SKM-1 (cell line): ENCODE data around the gene CYP2J2.
A peak's percentile ranks its signal among the peaks of the same experiment; 100 is the strongest.
"Not testable (repeated sequence)": the region's sequence is repeated elsewhere in the genome, so short reads cannot be mapped to it uniquely, and the experiment has no call there.

Experiments used
- DNase-seq: peaks from one replicate; lab custom pipeline; 2025; ENCODE audit not compliant: unreplicated experiment; lab: John Stamatoyannopoulos, UW

CYP2J2 gene

DNA sequence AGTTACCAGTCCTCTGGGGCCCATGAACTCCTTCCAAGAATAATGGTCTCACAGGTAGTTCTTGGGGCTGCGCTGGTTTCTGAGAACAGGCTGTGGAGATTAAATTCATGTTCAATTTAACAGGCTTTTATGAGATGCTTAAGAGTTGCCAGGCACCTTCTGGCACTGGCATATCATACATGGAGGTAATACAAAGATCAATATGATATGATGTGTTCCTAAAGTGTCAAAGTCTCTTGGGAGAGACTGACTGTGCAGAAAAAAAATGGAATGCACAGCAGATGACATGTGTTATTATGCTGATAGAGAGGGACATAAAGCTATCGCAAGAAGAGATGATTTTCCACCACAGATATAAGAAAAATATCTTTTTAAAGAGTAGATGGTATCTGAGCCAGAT lies 6.8 kb downstream of the CYP2J2 start:
- no peak for DNase-seq

DNA sequence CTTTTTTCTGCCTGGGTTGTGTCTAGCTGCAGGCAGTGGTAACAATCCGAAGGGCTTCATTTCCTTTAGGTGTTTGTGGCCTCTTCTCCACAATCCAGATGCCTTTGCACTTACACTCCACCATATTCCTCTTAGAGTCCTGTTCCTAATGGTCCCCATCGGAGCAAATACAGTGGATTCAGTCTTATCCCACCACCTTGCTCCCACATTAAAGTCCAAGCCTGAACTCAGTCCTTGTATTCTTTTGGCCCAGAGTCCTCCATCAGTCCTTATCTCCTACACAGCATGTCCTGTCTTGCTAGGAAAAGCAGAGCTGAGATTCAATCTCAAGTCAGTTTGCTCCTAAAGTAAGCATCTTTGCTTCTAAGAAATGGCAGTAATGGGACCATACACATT lies 8.8 kb downstream of the CYP2J2 start:
- DNase-seq, result no peak

DNA sequence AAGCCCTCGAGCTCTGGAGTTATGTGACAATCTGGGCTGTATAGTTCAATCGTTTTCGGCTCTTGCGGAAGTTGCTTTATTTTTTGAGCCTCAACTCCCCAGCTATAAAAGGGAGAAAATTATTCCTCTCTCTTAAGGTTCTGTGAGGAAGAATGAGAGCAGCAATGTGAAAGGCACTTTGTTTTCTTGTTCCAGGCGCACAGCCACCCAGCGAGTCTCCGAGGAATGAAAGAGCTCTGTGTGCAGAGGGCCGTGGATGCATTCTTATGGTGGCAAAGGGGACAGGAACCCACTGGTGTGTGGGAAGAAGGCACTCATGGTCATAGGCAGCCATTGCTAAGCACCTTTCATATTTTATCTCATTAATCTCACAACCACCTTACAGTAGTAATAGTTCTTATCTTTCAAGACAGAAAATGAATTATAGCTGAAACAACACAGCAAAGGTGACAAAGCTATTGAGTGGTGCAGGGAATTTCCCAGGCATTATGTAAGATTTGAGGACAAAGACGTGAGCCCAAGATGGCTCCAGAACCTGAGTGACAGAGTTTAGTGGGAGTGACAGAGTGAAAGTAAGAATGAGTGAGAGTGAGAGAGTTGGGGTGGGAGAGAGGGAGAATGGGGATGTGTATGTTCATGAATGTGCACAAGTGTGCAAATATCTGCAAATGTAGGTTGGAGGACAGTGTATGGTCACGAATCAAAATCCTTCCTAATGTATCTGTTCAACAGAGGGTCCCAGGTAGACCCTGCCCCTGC lies 9.4 kb downstream of the CYP2J2 start:
- DNase-seq, result no peak

DNA sequence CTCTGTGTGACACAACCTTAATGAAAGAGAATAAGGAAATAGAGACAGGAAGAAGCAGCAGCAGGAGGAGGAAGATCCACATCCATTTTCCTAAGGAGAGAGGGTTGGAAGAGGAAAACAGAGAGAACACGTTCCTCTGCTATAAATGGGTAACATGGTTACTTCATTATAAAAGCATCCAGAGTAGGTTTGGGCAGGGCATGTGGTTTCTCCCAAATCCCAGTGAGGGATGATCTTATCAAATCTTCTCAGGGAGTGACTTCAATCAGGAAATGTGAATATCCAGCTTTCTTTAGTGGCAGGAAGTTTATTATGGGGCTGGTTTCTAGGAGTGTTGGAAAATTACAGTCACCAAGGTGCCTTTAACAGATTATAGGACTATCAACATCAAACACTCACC lies 11.1 kb downstream of the CYP2J2 start:
- no peak for DNase-seq

DNA sequence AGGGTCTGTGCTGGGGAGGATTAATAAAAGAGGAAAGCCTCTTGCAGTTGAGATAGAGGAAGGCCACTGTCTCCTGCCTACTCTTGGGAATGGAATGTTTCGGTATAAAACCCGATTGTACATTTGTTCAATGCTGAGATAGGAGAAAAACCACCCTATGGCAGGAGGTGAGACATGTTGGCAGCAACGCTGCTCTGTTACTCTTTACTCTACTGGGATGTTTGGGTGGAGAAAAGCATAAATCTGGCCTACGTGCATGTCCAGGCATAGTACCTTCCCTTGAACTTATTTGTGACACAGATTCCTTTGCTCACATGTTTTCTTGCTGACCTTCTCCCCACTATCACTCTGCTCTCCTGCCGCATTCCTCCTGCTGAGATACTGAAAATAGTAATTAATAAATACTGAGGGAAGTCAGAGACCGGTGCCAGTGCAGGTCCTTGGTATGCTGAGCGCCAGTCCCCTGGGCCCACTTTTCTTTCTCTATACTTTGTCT lies 11.7 kb downstream of the CYP2J2 start:
- DNase-seq, result not testable (repeated sequence)

DNA sequence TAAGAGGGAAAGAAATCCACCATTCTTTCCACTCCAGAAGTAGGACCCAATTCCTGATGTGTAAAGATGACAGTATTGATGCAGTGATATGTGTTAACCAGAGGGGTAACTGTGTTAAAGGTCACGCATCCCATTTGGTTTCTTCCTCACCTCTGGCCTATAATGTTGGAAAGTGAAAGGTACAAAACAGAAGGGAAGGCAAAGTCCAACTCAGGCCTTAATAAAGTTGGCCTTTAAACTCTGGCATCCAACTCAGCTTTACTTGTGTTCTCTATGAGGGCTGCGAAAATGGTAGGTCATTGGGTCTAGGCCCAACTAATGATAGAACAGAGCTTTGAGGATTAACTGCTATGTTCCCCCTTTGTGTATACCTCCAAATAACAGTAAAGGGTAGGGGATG lies 17.9 kb downstream of the CYP2J2 start:
- DNase-seq, result no peak

DNA sequence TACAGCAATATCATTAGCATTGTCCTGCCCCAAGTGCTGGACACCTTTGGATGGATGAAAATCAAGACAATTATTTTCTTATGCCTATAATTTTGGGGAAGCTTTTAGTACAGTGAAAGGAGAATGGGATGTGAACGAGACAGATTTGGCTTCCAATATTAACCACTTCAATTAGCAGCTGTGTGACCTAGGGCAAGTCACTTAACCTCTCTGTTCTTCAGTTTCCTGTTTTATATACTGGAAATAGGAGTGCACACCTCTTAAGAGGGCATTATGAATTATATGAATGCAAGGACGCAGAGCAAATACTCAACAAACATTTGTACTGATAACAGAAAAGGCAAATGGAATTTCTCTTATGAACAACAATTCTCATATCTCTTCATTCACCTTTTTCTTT lies 18.5 kb downstream of the CYP2J2 start:
- no peak for DNase-seq

DNA sequence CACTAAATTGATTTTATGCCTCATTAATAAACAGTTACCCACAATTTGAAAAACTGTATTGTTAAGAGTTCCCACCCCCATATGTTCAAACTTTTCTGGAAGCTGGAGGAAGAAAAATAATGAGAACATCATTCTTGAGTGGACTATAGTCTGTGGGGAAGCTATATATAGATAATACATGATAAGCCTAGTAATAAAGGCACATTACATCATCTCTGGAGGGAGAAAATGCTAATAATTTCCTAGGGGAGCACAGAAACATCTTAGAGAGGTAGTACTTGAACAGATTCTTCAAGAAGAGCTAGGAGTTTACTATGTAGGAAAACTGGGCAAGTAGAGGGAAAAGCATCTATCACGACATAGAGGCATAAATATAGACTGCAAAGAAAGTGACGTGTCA lies 19.6 kb downstream of the CYP2J2 start:
- no peak for DNase-seq

DNA sequence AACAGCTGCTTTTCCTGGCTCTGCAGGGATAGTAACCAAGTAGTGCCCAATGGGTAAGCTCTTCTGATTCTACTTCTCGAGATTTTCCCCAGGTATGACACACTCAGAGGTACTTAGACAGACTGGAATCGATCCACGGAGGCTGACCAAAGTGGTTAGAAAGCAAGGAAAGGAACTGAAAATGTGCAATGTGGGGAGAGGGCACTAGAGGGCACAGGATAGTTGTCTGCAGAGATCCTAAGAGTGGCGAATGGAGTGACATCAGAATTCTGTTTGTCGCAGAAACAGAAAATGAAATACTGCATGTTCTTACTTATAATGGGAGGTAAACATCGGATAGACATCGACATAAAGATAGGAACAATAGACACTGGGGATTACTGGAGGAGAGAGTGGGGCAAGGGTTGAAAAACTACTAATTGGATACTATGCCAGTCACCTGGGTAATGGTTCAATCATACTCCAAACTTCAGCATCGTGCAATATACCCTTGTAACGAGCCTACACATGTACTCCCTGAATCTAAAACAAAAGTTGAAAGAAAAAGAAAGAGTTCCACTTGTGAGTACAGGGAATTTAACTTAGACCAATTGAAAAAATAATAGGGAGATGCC lies 23.3 kb downstream of the CYP2J2 start:
- peak; percentile 11 for DNase-seq

DNA sequence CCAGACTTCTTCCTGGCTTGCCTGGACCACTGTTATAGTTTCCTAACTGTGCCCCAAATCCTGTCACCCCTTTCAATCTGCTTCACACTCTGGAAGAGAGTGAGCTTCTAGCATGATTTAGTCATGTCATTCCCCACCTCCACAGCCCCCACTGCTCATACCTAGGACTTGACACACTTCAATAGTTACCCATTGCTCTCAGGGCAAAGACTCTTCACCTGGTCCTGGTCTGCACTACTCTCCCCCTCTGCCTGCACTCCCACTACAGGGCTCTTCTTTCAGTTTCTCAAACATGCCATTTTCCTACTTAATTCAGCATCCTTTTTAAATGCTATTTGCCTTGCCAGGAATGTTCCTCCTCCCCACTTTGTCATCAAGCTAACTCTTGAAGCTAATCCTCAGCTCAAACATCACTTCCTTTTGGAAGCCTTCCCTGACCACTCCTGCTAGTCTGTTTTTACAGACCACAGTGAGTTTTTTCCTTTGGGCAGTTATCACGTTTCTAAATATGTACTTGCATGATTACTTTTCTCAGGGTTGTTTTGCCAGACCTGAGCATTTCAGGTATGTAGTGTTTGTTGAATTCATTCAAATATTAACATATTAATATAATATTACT lies 24.7 kb downstream of the CYP2J2 start:
- DNase-seq, result no peak

DNA sequence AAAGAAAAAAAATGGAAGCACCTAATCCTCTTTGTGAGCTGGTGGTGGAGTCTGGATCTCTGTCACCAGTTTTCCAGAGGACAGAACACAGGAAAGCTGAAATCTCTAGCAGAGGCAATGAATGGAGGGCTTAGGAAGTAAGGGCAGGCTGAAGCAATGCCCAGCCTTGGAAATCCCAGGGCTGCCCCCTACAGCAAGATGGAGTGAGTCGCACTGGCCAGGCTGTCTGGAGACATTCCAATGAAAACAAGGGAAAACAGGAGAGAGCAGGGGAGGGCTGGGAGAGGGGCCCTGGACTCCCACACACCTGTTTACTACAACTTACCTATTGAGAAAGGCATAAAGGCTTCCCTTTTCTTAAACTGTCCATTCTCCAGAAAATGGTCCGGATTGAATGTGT lies 25.9 kb downstream of the CYP2J2 start:
- DNase-seq, result no peak

DNA sequence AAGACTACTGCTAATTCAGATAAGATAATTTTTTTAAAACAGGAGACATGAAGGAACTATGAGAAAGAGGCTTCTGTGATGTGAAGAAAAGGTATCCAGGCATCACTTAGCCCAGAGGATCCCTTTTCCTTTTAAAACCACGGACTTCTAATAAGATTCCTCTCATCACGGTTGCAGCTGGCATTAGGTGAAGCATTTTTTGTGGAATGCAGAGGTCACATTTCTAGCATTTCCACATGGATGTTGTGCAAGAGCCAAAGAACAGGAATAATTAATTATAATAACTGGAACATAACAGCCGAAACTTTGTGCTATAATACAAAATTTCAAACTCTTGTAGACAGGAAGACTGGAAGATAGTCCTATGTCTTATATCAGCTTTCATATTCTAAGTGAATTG lies 27.6 kb downstream of the CYP2J2 start:
- DNase-seq, result no peak

DNA sequence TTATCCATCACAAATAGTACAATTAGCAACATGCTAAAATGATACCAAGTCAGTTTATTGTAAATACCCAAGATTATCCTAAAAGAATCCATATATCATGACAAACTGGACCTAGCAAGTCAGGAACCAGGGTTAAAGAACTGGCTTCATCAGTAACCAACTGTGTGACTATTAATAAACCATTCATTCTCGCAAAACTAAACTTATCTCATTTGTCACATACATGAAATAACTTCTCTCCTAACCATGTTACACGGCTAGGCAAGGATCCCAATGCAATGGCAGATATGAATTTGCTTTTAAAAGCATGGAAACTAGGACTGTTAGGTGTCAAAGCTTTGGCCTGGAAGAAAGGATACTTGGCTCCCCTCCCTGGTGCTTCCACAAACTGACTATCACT lies 29.4 kb downstream of the CYP2J2 start:
- no peak for DNase-seq

DNA sequence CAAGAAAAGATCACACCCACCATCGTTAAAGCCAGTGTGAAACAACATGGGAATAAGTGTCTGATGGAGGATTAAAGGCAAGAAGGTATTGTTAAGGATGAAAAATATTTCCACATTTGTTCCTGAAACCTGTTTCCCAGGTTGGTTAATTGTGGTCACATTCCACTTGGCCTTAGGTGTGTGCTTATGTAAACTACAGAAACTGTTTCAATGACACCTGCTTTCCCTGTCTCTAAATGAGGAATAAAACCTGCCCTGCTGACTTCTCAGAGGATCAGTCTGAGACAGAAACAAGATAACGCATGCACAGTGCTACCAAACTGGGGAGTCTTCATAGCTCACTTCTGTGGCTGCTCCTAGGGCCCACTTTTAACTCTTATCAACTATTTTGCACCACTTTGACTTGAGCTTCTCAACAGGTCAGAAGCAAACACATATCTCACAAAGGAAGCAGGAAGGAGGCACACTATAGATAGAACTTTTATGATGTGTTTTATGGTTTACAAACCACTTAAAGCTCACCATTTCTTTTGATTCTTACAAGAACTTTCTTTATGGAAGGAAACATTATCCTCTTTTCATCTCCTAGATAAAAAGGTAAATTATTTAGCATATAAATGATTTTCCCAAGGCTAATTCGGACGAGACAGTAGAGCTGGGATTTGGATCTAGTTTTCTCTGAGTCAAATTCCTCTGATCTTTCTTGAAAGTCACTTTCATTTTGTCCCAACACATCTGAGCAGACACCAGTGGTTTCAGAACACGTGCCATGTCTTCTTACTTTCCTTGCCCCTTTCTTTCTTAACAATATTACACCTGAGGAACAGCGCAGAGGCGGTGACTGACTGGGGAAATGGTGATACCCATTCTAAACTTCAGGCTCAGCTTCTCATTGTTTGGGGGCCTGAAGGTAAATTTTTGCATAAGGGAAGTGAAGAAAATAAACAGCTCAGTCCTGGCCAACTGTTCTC lies 33.4 kb downstream of the CYP2J2 start:
- DNase-seq, result no peak

DNA sequence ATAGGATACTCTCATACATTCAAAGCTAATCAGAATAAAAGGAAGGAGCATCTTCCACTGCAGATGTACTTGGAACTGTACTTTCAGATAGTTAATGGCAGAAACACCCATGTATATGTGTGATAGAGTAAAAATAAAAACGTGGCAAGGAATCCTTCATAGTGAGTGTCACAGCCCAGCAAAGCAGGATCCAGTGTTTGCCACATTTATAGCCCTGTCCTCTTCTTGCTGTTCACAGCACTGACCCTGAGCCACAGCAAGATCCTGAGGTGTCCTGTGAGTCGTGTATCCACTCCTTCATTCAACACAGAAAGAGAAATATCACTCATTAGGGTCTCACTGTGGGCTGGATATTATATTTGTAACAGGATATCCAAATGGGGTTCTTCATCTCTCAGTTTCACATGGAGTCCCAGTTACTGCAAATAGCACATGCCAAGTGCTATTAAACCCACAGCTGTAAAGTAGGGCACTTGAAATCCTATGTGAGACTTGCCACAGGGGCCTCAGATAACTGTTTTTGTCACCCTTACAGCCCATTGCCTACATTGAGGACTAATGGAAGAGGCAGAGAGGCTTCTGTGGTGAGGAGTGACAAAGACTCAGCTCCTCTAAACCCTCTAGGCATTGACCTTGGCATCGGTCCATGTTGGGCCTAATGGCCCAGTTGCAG lies 41.3 kb downstream of the CYP2J2 start:
- no peak for DNase-seq

DNA sequence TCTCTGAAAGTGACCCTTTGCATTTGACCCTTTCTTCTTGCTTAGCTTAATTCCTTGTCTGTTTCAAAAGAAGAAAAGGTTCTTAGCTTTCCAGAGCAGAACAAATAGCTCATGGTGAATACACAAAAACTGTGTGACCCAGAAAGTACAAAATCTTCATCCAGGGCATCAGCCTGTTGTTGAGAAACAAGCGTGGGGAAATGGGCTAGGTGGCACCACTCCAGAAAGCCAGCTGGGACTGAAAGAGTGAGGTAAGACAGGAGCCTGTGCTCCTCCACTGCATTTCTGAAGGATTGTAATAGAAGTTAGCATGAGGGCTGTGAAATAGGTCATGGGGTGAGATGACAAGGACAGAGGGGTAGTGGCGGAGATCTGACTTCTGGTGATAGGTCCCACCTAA lies 45.8 kb downstream of the CYP2J2 start:
- DNase-seq, result no peak

DNA sequence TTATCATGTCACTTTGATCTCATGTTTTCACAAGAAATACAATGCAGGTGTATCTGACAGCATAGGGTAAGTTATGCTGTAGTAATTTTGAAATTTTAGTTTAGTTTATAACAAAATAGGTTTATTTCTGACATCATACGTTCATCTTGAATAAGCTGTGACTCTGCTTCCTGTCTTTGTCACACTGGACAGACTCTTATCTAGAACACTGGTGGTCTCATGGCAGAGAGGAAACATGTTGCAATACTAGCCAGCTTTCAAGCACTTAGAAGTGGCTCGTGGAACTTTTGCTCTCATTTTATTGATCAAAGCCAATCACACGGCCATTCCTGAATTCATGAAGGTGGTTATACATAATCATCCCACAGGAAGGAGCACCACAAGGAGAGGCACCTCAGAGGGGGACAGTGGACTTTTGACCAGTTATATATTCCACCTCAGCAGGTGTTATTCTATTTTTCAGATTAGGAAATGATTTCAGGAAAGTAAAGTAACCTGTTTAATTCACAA lies 46.5 kb downstream of the CYP2J2 start:
- DNase-seq, result no peak

DNA sequence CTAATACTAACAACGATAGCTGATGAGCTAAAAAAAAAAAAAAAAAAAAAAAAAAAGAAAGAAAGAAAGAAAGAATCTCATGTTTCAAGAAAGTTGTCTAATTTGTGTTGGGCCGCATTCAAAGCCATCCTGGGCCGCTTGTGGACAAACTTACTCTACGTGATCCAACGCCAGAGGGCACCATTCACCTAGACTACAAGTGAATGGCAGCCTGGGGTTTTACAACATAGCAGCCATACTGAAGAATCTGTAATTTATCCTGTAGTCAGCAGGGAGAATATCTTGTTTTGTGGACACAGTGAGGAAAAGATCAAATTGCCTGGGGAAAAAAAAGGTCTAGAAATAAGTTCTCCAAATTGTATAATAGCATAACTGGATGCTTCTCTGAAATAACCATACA lies 47.0 kb downstream of the CYP2J2 start:
- DNase-seq, result no peak

DNA sequence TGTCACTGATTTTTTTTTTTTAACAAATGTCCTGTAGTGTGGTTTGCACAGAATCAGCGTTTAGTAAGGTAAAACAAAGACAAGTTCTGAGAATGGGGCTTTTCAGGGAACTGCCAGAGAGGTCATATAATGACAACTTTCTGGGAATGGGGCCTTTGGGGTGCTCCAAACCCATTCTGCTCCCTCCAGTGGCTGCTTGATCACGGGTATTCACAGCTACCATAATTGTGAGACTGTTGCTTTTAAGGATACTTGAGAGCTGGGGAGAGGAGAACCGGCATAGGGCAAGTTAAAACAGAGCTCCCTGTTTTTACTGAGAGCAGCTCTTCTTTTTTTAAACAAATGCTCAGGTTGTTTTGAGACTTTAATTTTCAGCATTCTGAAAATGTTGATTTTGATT lies 48.2 kb downstream of the CYP2J2 start:
- no peak for DNase-seq

DNA sequence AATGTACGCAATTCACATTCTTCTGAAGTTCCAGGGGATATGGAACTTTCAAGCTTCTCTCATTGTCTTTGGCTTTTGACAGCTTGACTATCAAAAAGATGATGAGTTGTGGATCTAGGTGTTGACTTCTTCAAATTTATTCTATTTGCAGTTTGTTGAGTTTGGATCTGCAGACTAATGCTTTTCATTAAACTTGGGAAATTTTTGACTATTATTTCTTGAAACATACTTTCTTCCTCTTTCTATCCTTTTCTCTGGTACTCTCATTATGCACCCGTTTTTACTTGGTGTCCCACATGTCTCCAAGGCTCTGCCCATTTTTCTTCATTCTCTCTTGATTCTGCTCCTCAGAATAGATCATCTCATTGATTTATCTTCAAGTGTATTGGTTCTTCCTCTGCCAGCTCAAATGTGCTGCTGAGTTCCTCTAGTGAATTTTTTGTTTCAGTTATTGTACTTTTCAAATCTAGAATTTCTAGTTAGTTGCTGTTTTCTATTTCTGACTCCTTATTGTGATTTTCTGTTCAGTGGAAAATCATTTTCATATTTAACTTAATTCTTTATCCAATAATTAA lies 49.4 kb downstream of the CYP2J2 start:
- DNase-seq, result no peak
